Lung (tissue), 12 donors: ENCODE measurements around the gene DBNDD1. TPM values are rescaled to one million over a fixed set of nuclear protein-coding genes. Genes with fewer than 3 reads are reported as not detected.

Experiments used
- ATAC-seq: fragments of 200-7000 bp; cut with Tn5 transposase; one replicate; pipeline ENCODE4 v1.9.1; 2020; ENCODE audit warnings: moderate number of reproducible peaks; ENCODE audit not compliant: insufficient read depth, low FRiP score
- DNase-seq, 3 donors: peaks; one replicate each; pipeline ENCODE4 v3.0.0-alpha.2; 2013 to 2017
- H3K27ac ChIP-seq, 2 donors: one replicate each; pipeline ENCODE4 v1.5.1; 2013; ENCODE audit warnings: mild to moderate bottlenecking in 2 of 2, moderate library complexity in 2 of 2, control low read depth in 1 of 2, inconsistent platforms in 1 of 2, low read depth in 1 of 2, low read length in 1 of 2
- H3K27me3 ChIP-seq, 3 donors: one replicate each; pipeline ENCODE4 v1.5.1; 2013; ENCODE audit warnings: low read length in 2 of 3; ENCODE audit not compliant: control insufficient read depth in 3 of 3, insufficient read depth in 3 of 3
- H3K36me3 ChIP-seq, 4 donors: one replicate each; pipeline ENCODE4 v1.5.1; 2013; ENCODE audit warnings: low read length in 4 of 4, mild to moderate bottlenecking in 1 of 4, moderate library complexity in 1 of 4; ENCODE audit not compliant: control insufficient read depth in 4 of 4, insufficient read depth in 4 of 4
- H3K4me1 ChIP-seq, 5 donors: one replicate each; pipeline ENCODE4 v1.5.1; 2013; ENCODE audit warnings: low read length in 5 of 5, mild to moderate bottlenecking in 2 of 5, moderate library complexity in 1 of 5; ENCODE audit not compliant: control insufficient read depth in 5 of 5, insufficient read depth in 5 of 5
- H3K4me3 ChIP-seq: one replicate; pipeline ENCODE4 v1.5.1; 2013; ENCODE audit warnings: mild to moderate bottlenecking, control low read depth, moderate library complexity
- H3K9ac ChIP-seq, 2 donors: one replicate each; pipeline ENCODE4 v1.5.1; 2013; ENCODE audit warnings: low read length in 2 of 2, control low read depth in 1 of 2; ENCODE audit not compliant: insufficient read depth in 1 of 2
- H3K9me3 ChIP-seq, 4 donors: one replicate each; pipeline ENCODE4 v1.5.1; 2013; ENCODE audit warnings: low read length in 3 of 4, mild to moderate bottlenecking in 1 of 4, moderate library complexity in 1 of 4; ENCODE audit not compliant: control insufficient read depth in 4 of 4, insufficient read depth in 3 of 4
- WGBS, 2 donors: extraction: QIAGEN DNeasy Blood & Tissue Kit; methylation state at CpG; one replicate each; pipeline ENCODE4 v1.1.7; 2013; 5-methylcytosine and 5-hydroxymethylcytosine counted together
- polyA plus RNA-seq, 2 donors: library from polyadenylated mRNA; stranded (reverse); fragments of 200-250 nt; gene quantifications; one replicate each; pipeline ENCODE4 v1.2.1, GENCODE V29; 2013
- total RNA-seq, 2 donors: library from RNA; depleted of rRNA in 1 of 2; stranded (reverse); fragments of >200 nt in 1 of 2; gene quantifications; one replicate each; pipeline ENCODE4 v1.2.1, GENCODE V29; 2014 to 2021
- TF ChIP-seq, protein P1 (sequence below): IDR thresholded peaks from 2 replicates; pipeline ENCODE4 v1.5.1; 2012; ENCODE audit warnings: mild to moderate bottlenecking; ENCODE audit errors: control extremely low read depth, extremely low read depth
- donor health status: control.
- donor health status: control.
- donor health status: Bipolar disorder and iron deficiency.
- donor health status: healthy.
- donor health status: DM: yes; HTN: yes; CAD: no.

Gene DBNDD1
- total and polyA plus RNA-seq, 4 donors = 2.5 to 5.8 (median 4.5) TPM

DNA sequence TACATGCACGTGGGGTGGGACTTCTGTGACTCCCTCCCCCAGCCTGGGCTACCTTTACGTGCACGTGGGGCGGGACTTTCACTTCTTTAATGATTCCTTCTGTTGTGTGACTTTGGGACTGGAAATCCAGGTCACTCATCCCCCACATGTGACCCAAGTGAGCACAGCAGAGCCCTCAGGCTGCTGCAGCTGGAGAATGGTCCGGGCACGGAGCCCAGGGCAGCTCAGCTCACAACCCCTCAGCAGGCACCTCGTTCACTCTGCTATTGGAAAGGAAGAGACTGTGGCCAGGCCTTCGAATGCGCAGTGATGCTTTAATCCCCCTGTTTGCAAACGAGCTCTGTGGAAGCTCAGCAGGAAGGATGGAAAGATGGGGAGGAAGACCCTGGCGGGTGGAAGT is 14.7 kb downstream of the DBNDD1 start:
- Histone ChIP-seq H3K4me3 (no peak overlapping the region), H3K36me3 (peaks cover 0 to 5% (median 0%) of the 10 kb centered on the region in 4 donors), H3K4me1 (peaks cover 0 to 2% (median 0%) of the 10 kb centered on the region in 5 donors), H3K9me3 (peaks cover 0 to 2% (median 0%) of the 10 kb centered on the region in 4 donors), H3K9ac (no peak overlapping the region), H3K27ac (no peak overlapping the region), H3K27me3 (no peaks in the 10 kb centered on the region)
- peak in 1 of 3 donors; percentile 11 for DNase-seq
- TF ChIP-seq, protein P1, sequence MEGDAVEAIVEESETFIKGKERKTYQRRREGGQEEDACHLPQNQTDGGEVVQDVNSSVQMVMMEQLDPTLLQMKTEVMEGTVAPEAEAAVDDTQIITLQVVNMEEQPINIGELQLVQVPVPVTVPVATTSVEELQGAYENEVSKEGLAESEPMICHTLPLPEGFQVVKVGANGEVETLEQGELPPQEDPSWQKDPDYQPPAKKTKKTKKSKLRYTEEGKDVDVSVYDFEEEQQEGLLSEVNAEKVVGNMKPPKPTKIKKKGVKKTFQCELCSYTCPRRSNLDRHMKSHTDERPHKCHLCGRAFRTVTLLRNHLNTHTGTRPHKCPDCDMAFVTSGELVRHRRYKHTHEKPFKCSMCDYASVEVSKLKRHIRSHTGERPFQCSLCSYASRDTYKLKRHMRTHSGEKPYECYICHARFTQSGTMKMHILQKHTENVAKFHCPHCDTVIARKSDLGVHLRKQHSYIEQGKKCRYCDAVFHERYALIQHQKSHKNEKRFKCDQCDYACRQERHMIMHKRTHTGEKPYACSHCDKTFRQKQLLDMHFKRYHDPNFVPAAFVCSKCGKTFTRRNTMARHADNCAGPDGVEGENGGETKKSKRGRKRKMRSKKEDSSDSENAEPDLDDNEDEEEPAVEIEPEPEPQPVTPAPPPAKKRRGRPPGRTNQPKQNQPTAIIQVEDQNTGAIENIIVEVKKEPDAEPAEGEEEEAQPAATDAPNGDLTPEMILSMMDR = no peak
- WGBS, 2 donors = 86 to 90% methylated on average over 11 of the region's 11 CpGs
- no peak for ATAC-seq

DNA sequence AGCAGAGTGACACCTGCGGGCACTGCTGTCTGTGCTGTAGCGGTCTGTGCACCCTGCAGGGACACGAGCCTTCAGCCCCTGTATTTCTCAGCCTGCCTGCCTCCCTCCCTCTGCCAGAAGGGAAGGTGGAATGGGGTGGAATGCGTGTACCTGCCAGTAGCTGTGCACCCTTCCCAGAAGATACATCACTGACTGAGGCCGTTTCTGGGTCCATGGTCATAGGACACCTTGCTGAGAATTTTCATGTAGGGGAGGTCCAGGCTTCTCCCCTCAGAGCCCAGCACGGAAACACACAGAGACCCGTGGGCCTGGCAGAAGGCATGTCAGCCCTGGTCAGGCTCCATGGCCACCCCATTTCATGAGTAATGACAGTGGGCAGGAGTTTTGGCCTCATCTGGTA is 16.5 kb downstream of the DBNDD1 start:
- no peak overlapping the region for H3K27ac ChIP-seq
- ATAC-seq (no peak), DNase-seq (no peak)
- WGBS, 2 donors = 84 to 88% methylated on average over 7 of the region's 7 CpGs
- H3K9me3 ChIP-seq = peaks cover 0 to 2% (median 0%) of the 10 kb centered on the region in 4 donors
- no peak overlapping the region for H3K9ac ChIP-seq
- H3K4me3 ChIP-seq = no peak overlapping the region
- peaks cover 0 to 2% (median 0%) of the 10 kb centered on the region in 5 donors for H3K4me1 ChIP-seq
- H3K36me3 ChIP-seq = peaks cover 0 to 9% (median 1%) of the 10 kb centered on the region in 4 donors
- H3K27me3 ChIP-seq = no peaks in the 10 kb centered on the region
- TF ChIP-seq, protein P1 = no peak

DNA sequence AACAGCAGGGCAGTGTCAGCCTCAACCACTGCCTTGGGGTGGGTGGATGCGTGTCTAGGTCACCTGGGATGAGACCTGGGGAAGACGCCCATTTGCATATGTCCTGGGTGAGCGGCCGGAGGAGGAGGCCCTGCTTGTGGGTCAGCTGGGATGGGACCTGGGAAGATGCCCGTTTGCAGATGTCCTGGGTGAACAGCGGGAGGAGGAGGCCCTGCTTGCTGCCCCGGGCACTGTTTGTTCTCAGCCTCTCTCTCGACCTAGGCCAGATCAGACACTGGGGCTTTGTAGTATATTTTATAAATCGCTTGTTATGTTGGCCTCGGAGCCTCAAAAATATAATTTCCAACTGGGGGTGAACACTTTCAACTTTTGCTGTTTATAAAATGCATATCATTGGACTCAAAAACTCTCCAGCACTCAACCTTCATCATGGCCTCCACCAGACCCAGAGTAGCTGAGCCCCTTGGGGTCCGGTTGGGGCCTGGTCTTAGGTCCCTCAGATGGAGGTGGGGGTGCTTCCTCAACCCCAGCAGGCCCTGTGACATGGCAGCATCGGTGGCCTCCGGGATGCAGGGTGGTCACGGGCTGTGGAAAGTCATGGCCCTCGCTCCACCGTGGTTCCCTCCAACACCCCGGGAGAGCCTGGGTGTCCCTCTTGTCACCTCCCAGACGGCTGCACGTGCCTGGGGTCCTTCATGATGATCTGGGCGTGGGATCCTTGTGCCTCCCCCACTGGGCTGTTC is 17.3 kb downstream of the DBNDD1 start:
- peaks cover 0 to 2% (median 0%) of the 10 kb centered on the region in 4 donors for H3K9me3 ChIP-seq
- H3K9ac ChIP-seq = no peak overlapping the region
- H3K27me3 ChIP-seq = no peaks in the 10 kb centered on the region
- 89 to 91% methylated on average over 20 of the region's 20 CpGs for WGBS, 2 donors
- H3K4me3 ChIP-seq = no peak overlapping the region
- no peak for DNase-seq
- no peak overlapping the region for H3K27ac ChIP-seq
- peaks cover 0 to 9% (median 1%) of the 10 kb centered on the region in 4 donors for H3K36me3 ChIP-seq
- peaks cover 0 to 2% (median 0%) of the 10 kb centered on the region in 5 donors for H3K4me1 ChIP-seq
- TF ChIP-seq, protein P1 = no peak
- ATAC-seq = no peak
